ENCODE measurements around the gene KLHL3.

DNA sequence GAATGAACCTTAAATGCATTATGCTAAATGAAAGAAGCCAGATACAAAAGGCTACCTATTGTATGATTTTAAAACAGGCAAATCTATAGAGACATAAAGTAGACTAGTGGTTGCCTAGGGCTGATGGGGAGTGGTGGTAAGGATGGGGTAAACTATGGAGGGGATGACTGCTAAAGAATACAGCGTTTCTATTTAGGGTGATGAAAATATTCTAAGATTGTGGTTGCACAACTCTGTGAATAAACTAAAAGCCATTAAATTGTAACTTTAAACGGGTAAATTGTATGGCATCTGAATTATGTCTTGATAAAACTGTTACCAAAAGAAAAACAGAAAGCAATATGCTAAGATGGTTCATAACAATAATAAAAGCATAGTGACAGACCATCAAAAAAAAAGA lies 21.4 kb downstream of the KLHL3 start:
- TF ChIP-seq CTCF (IDR thresholded peaks at IDR 0.05): no peak
- no peak for TF ChIP-seq EP300 (IDR thresholded peaks at IDR 0.05)
